Measurements from ENCODE around the gene CADM1.

CADM1 gene

GRCh38 chr11:115256397-115257197 is 247.6 kb downstream of the CADM1 start:
- in situ Hi-C loops (cut with MboI; ENCODE audit: low sequenced_read_pairs): no loop called here

- in situ Hi-C loops (cut with MboI; ENCODE audit: low sequenced_read_pairs): no loop called here
These were observed 249.0 kb downstream of the CADM1 start for GRCh38 chr11:115255006-115255762.

GRCh38 chr11:115251126-115251525 is 253.1 kb downstream of the CADM1 start:
- in situ Hi-C loops (cut with MboI; ENCODE audit: low sequenced_read_pairs): no loop called here

GRCh38 chr11:115249061-115249578 is 255.1 kb downstream of the CADM1 start:
- in situ Hi-C loops (cut with MboI; ENCODE audit: low sequenced_read_pairs): no loop called here

GRCh38 chr11:115247953-115248352 is 256.3 kb downstream of the CADM1 start:
- in situ Hi-C loops (cut with MboI; ENCODE audit: low sequenced_read_pairs): no loop called here

GRCh38 chr11:115247361-115247760 is 256.9 kb downstream of the CADM1 start:
- in situ Hi-C loops (cut with MboI; ENCODE audit: low sequenced_read_pairs): no loop called here

- in situ Hi-C loops (cut with MboI; ENCODE audit: low sequenced_read_pairs): no loop called here
These were observed 259.5 kb downstream of the CADM1 start for GRCh38 chr11:115244758-115245157.

GRCh38 chr11:115244296-115244695 is 259.9 kb downstream of the CADM1 start:
- in situ Hi-C loops (cut with MboI; ENCODE audit: low sequenced_read_pairs): no loop called here

- in situ Hi-C loops (cut with MboI; ENCODE audit: low sequenced_read_pairs): no loop called here
These were observed 261.2 kb downstream of the CADM1 start for GRCh38 chr11:115242982-115243381.

GRCh38 chr11:115241899-115242298 is 262.3 kb downstream of the CADM1 start:
- in situ Hi-C loops (cut with MboI; ENCODE audit: low sequenced_read_pairs): no loop called here

GRCh38 chr11:115238791-115239190 is 265.4 kb downstream of the CADM1 start:
- in situ Hi-C loops (cut with MboI; ENCODE audit: low sequenced_read_pairs): no loop called here

- in situ Hi-C loops (cut with MboI; ENCODE audit: low sequenced_read_pairs): no loop called here
These were observed 266.1 kb downstream of the CADM1 start for GRCh38 chr11:115238086-115238485.

GRCh38 chr11:115237578-115237977 is 266.6 kb downstream of the CADM1 start:
- in situ Hi-C loops (cut with MboI; ENCODE audit: low sequenced_read_pairs): no loop called here

GRCh38 chr11:115234794-115235193 is 269.4 kb downstream of the CADM1 start:
- in situ Hi-C loops (cut with MboI; ENCODE audit: low sequenced_read_pairs): no loop called here

- in situ Hi-C loops (cut with MboI; ENCODE audit: low sequenced_read_pairs): no loop called here
These were observed 277.7 kb downstream of the CADM1 start for GRCh38 chr11:115226556-115226955.

- in situ Hi-C loops (cut with MboI; ENCODE audit: low sequenced_read_pairs): no loop called here
These were observed 279.7 kb downstream of the CADM1 start for GRCh38 chr11:115224551-115224950.

GRCh38 chr11:115222863-115223530 is 281.2 kb downstream of the CADM1 start:
- in situ Hi-C loops (cut with MboI; ENCODE audit: low sequenced_read_pairs): no loop called here

- in situ Hi-C loops (cut with MboI; ENCODE audit: low sequenced_read_pairs): no loop called here
These were observed 281.9 kb downstream of the CADM1 start for GRCh38 chr11:115222218-115222862.

- in situ Hi-C loops (cut with MboI; ENCODE audit: low sequenced_read_pairs): no loop called here
These were observed 282.6 kb downstream of the CADM1 start for GRCh38 chr11:115221461-115222069.

- in situ Hi-C loops (cut with MboI; ENCODE audit: low sequenced_read_pairs): no loop called here
These were observed 283.3 kb downstream of the CADM1 start for GRCh38 chr11:115220911-115221310.
